Spleen (tissue), 7 donors: Measurements from ENCODE around the gene SPHK1.

ENCODE experiments used
- POLR2AphosphoS5 ChIP-seq, 3 donors: sonication (generic); formaldehyde crosslinking; IDR thresholded peaks; one replicate each; pipeline ENCODE4 v1.5.1; 2017; ENCODE audit warnings: antibody characterized with exemption in 3 of 3
- TF ChIP-seq, protein P1 (sequence below), 11 experiments: fragments of 200-600 bp in 7 of 11; fragments of 450-650 bp in 4 of 11; sonication (generic) in 4 of 11; IDR thresholded peaks in 8 of 11; conservative IDR thresholded peaks in 3 of 11; 1 replicate in 7 of 11; 2 replicates in 4 of 11; pipeline versions ENCODE4 v1.4.0 to v1.8.0; 2016 to 2021; ENCODE audit warnings: antibody characterized with exemption in 11 of 11, inconsistent platforms in 4 of 11, mild to moderate bottlenecking in 1 of 11
- donor health status: DM: no; HTN: no; CAD: no; lungs with moderate emphysema.
- donor health status: DM: no; HTN: no; CAD: no.
- donor health status: DM: no; HTN: no; CAD: no.

DNA sequence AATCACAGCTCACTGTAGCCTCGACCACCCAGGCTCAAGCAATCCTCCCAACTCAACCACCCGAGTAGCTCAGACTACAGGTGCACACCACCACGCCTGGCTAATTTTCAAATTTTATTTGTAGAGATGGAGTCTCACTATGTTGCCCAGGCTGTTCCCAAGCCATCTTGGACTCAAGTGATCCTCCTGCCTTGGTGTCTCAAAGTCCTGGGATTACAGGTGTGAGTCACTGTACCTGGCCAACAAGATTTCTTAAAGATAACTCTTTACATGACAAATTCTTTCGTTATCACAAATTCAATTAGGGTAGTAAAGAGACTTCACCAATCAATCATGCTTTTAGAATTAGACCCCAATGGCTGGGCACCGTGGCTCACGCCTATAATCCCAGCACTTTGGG is 43.1 kb upstream of the SPHK1 start:
- TF ChIP-seq, protein P1, sequence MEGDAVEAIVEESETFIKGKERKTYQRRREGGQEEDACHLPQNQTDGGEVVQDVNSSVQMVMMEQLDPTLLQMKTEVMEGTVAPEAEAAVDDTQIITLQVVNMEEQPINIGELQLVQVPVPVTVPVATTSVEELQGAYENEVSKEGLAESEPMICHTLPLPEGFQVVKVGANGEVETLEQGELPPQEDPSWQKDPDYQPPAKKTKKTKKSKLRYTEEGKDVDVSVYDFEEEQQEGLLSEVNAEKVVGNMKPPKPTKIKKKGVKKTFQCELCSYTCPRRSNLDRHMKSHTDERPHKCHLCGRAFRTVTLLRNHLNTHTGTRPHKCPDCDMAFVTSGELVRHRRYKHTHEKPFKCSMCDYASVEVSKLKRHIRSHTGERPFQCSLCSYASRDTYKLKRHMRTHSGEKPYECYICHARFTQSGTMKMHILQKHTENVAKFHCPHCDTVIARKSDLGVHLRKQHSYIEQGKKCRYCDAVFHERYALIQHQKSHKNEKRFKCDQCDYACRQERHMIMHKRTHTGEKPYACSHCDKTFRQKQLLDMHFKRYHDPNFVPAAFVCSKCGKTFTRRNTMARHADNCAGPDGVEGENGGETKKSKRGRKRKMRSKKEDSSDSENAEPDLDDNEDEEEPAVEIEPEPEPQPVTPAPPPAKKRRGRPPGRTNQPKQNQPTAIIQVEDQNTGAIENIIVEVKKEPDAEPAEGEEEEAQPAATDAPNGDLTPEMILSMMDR (IDR thresholded peaks at IDR 0.05 in 8 of 11, conservative IDR thresholded peaks at IDR 0.05 in 3 of 11): no peak
- TF ChIP-seq POLR2AphosphoS5 (IDR thresholded peaks at IDR 0.05): no peak
